DMS 273 (cell line): Measurements from ENCODE around the gene KLKB1.

Experiments used
- DNase-seq: peaks from one replicate; lab custom pipeline; 2025; ENCODE audit not compliant: unreplicated experiment; lab: John Stamatoyannopoulos, UW

Gene KLKB1

GRCh38 chr4:186227221-186227620 is at the start of gene KLKB1:
TSS of gene KLKB1 (plus strand) at chr4:186227507. CDS start at chr4:186228196, 689 bp downstream.
- DNase-seq, result peak; percentile 18

GRCh38 chr4:186188107-186188506 is 39.2 kb upstream of the KLKB1 start:
- no peak for DNase-seq

GRCh38 chr4:186189656-186190055 is 37.7 kb upstream of the KLKB1 start:
- DNase-seq, result no peak

GRCh38 chr4:186190581-186191199 is 36.6 kb upstream of the KLKB1 start:
- peak; percentile 71 for DNase-seq

- peak; percentile 87 for DNase-seq
Measured at GRCh38 chr4:186191200-186192065, 35.9 kb upstream of the KLKB1 start, which contains the start of gene CYP4V2. TSS of gene CYP4V2 (plus strand) at chr4:186191567. CDS start at chr4:186191824, 257 bp downstream.

- DNase-seq, result peak; percentile 64
Measured at GRCh38 chr4:186192066-186192612, 35.2 kb upstream of the KLKB1 start.

GRCh38 chr4:186193851-186194250 is 33.5 kb upstream of the KLKB1 start:
- DNase-seq, result no peak

- no peak for DNase-seq
Measured at GRCh38 chr4:186196063-186196462, 31.2 kb upstream of the KLKB1 start.

- DNase-seq, result no peak
Measured at GRCh38 chr4:186200516-186200915, 26.8 kb upstream of the KLKB1 start.

GRCh38 chr4:186201010-186201409 is 26.3 kb upstream of the KLKB1 start:
- DNase-seq, result no peak

- DNase-seq, result peak; percentile 74
Measured at GRCh38 chr4:186201535-186202230, 25.6 kb upstream of the KLKB1 start.

- DNase-seq, result no peak
Measured at GRCh38 chr4:186202490-186203140, 24.7 kb upstream of the KLKB1 start.

GRCh38 chr4:186203406-186203805 is 23.9 kb upstream of the KLKB1 start:
- DNase-seq, result peak; percentile 66

GRCh38 chr4:186204103-186204559 is 23.2 kb upstream of the KLKB1 start:
- peak; percentile 89 for DNase-seq

GRCh38 chr4:186204686-186205085 is 22.6 kb upstream of the KLKB1 start:
- DNase-seq, result peak; percentile 10

GRCh38 chr4:186205156-186205555 is 22.2 kb upstream of the KLKB1 start:
- no peak for DNase-seq

- peak; percentile 66 for DNase-seq
Measured at GRCh38 chr4:186216465-186217024, 10.8 kb upstream of the KLKB1 start.

- no peak for DNase-seq
Measured at GRCh38 chr4:186217733-186218293, 9.5 kb upstream of the KLKB1 start.

GRCh38 chr4:186221624-186222023 is 5.7 kb upstream of the KLKB1 start:
- no peak for DNase-seq

GRCh38 chr4:186225848-186226247 is 1.5 kb upstream of the KLKB1 start:
- DNase-seq, result no peak
